GM23338 (cell line): ENCODE data around the gene MMP24OS. TPM values are rescaled to one million over a fixed set of nuclear protein-coding genes. Genes with fewer than 3 reads are reported as not detected.

ENCODE experiments used
- ATAC-seq: fragments of 200-7000 bp; cut with Tn5 transposase; 3 replicates; pipeline ENCODE4 v1.9.1; 2020
- DNase-seq: peaks from one replicate; pipeline ENCODE4 v3.0.0-alpha.2; 2015; ENCODE audit warnings: low spot score
- H2AFZ ChIP-seq: fragments of 200-600 bp; sonication (generic); 2 replicates; pipeline ENCODE4 v1.8.0; 2016; ENCODE audit warnings: antibody characterized with exemption, mild to moderate bottlenecking, moderate library complexity
- H3F3A ChIP-seq: fragments of 200-600 bp; sonication (generic); replicated peaks from 2 replicates; pipeline ENCODE4 v1.8.0; 2017; ENCODE audit warnings: antibody characterized with exemption, mixed run types, low read depth
- H3K27ac ChIP-seq: fragments of 200-600 bp; sonication (generic); 2 replicates; pipeline ENCODE4 v1.6.1; 2016; ENCODE audit warnings: low read depth
- H3K27me3 ChIP-seq: fragments of 200-600 bp; sonication (generic); 2 replicates; pipeline ENCODE4 v1.8.0; 2016; ENCODE audit warnings: mild to moderate bottlenecking, mixed run types, moderate library complexity; ENCODE audit not compliant: insufficient read depth
- H3K36me3 ChIP-seq: fragments of 200-600 bp; sonication (generic); 2 replicates; pipeline ENCODE4 v1.8.0; 2016; ENCODE audit warnings: mild to moderate bottlenecking; ENCODE audit not compliant: insufficient read depth
- H3K4me1 ChIP-seq: fragments of 200-600 bp; sonication (generic); 2 replicates; pipeline ENCODE4 v1.8.0; 2016; ENCODE audit warnings: mild to moderate bottlenecking, moderate library complexity; ENCODE audit not compliant: insufficient read depth
- H3K4me2 ChIP-seq: fragments of 200-600 bp; sonication (generic); 2 replicates; pipeline ENCODE4 v1.7.1; 2017; ENCODE audit warnings: mixed run types
- H3K4me3 ChIP-seq: fragments of 200-600 bp; sonication (generic); 2 replicates; pipeline ENCODE4 v1.6.1; 2016; ENCODE audit warnings: mixed run types
- H3K79me2 ChIP-seq: fragments of 200-600 bp; sonication (generic); replicated peaks from 2 replicates; pipeline ENCODE4 v1.8.0; 2017; ENCODE audit warnings: mild to moderate bottlenecking; ENCODE audit not compliant: insufficient read depth
- H3K9me2 ChIP-seq: fragments of 200-600 bp; sonication (generic); 2 replicates; pipeline ENCODE4 v1.8.0; 2017; ENCODE audit not compliant: insufficient read depth
- H4K20me1 ChIP-seq: fragments of 200-600 bp; sonication (generic); replicated peaks from 2 replicates; pipeline ENCODE4 v1.8.0; 2017; ENCODE audit warnings: mild to moderate bottlenecking; ENCODE audit not compliant: insufficient read depth
- H3K27ac Mint-ChIP-seq: 2 replicates; pipeline ENCODE4 v1.8.0; 2020; ENCODE audit warnings: inconsistent platforms, mild to moderate bottlenecking, moderate library complexity, mixed read lengths
- H3K27me3 Mint-ChIP-seq: 3 replicates; pipeline ENCODE4 v1.8.0; 2022; ENCODE audit warnings: low read depth, mild to moderate bottlenecking, moderate library complexity, mixed read lengths, inconsistent platforms; ENCODE audit not compliant: insufficient read depth, poor library complexity
- H3K36me3 Mint-ChIP-seq: 3 replicates; pipeline ENCODE4 v1.8.0; 2021; ENCODE audit warnings: low read depth, mild to moderate bottlenecking, inconsistent platforms, moderate library complexity, mixed read lengths
- H3K4me1 Mint-ChIP-seq: 3 replicates; pipeline ENCODE4 v1.8.0; 2020; ENCODE audit warnings: mild to moderate bottlenecking, inconsistent platforms, mixed read lengths
- H3K4me3 Mint-ChIP-seq: 3 replicates; pipeline ENCODE4 v1.8.0; 2021; ENCODE audit warnings: moderate library complexity, mild to moderate bottlenecking, inconsistent platforms, mixed read lengths
- H3K9me3 Mint-ChIP-seq: 3 replicates; pipeline ENCODE4 v1.8.0; 2020; ENCODE audit warnings: moderate library complexity, mild to moderate bottlenecking, inconsistent platforms, mixed read lengths
- CREB1 ChIP-seq: fragments of 250-450 bp; sonication (Bioruptor Pico); IDR thresholded peaks from 2 replicates; pipeline ENCODE4 v1.5.0; 2020; ENCODE audit warnings: low read depth, mild to moderate bottlenecking, moderate library complexity
- CTCF ChIP-seq, 2 experiments: fragments of 200-600 bp in 1 of 2; sonication (generic) in 1 of 2; conservative IDR thresholded peaks; 2 replicates each; pipeline versions ENCODE4 v1.5.1 to v1.6.1; 2016 to 2017; ENCODE audit warnings: antibody characterized with exemption in 2 of 2, low read depth in 2 of 2, mild to moderate bottlenecking in 2 of 2, moderate library complexity in 1 of 2
- ETS1 ChIP-seq: IDR thresholded peaks from 2 replicates; pipeline ENCODE4 v1.6.1; 2016; ENCODE audit warnings: antibody characterized with exemption
- EZH2 ChIP-seq: fragments of 200-600 bp; sonication (generic); IDR thresholded peaks from one replicate; pipeline ENCODE4 v1.8.0; 2017; ENCODE audit warnings: antibody characterized with exemption, mild to moderate bottlenecking, low read depth; ENCODE audit not compliant: unreplicated experiment
- EZH2phosphoT487 ChIP-seq: fragments of 200-600 bp; sonication (generic); IDR thresholded peaks from one replicate; pipeline ENCODE4 v1.8.1; 2018; ENCODE audit warnings: antibody characterized with exemption; ENCODE audit not compliant: unreplicated experiment
- JUNB ChIP-seq: IDR thresholded peaks from one replicate; pipeline ENCODE4 v1.6.1; 2016; ENCODE audit warnings: antibody characterized with exemption; ENCODE audit not compliant: unreplicated experiment
- NANOG ChIP-seq: IDR thresholded peaks from 2 replicates; pipeline ENCODE4 v1.6.1; 2016; ENCODE audit warnings: antibody characterized with exemption, borderline replicate concordance
- POLR2AphosphoS5 ChIP-seq: IDR thresholded peaks from 2 replicates; pipeline ENCODE4 v1.6.1; 2016; ENCODE audit warnings: antibody characterized with exemption, low read depth
- REST ChIP-seq: IDR thresholded peaks from one replicate; pipeline ENCODE4 v1.6.1; 2018; ENCODE audit warnings: antibody characterized with exemption; ENCODE audit not compliant: unreplicated experiment
- STAT1 ChIP-seq: IDR thresholded peaks from one replicate; pipeline ENCODE4 v1.6.1; 2016; ENCODE audit warnings: antibody characterized with exemption; ENCODE audit not compliant: unreplicated experiment
- ZNF114 ChIP-seq: fragments of 250-450 bp; sonication (Bioruptor Pico); IDR thresholded peaks from 2 replicates; pipeline ENCODE4 v1.5.0; 2020; ENCODE audit warnings: mild to moderate bottlenecking, moderate library complexity
- ZNF331 ChIP-seq: fragments of 250-450 bp; sonication (Bioruptor Pico); IDR thresholded peaks from 2 replicates; pipeline ENCODE4 v1.5.0; 2020; ENCODE audit warnings: low read depth, mild to moderate bottlenecking, moderate library complexity
- ZNF462 ChIP-seq: fragments of 250-450 bp; sonication (Bioruptor Pico); IDR thresholded peaks from 2 replicates; pipeline ENCODE4 v1.5.0; 2020; ENCODE audit warnings: mild to moderate bottlenecking, moderate library complexity
- polyA plus RNA-seq: library from polyadenylated mRNA; unstranded; fragments of >200 nt; fragmentation: Nextera tagmentation; extraction: Ambion mirVana; gene quantifications from 2 replicates; pipeline ENCODE4 v1.2.1, GENCODE V29; 2016
- total RNA-seq: library from RNA; depleted of rRNA; stranded (reverse); fragments of >200 nt; shearing (Covaris generic); gene quantifications from 2 replicates; pipeline ENCODE4 v1.2.3, GENCODE V29; 2014

MMP24OS gene
- total and polyA plus RNA-seq, 2 experiments from 2014 or later: 10.5 to 25.4 TPM

GRCh38 chr20:35240811-35241293 is 37.1 kb downstream of the MMP24OS start:
- peaks cover 7% of the 10 kb centered on the region for H3K27me3 Mint-ChIP-seq
- no peaks in the 10 kb centered on the region for H3K9me2 ChIP-seq
- no peaks in the 10 kb centered on the region for H3K36me3 ChIP-seq
- no peak overlapping the region for H3K27ac Mint-ChIP-seq
- H3K4me1 ChIP-seq: peaks cover 8% of the 10 kb centered on the region
- H3F3A ChIP-seq: no peaks in the 10 kb centered on the region
- no peaks in the 10 kb centered on the region for H3K79me2 ChIP-seq
- no peak overlapping the region for H3K4me2 ChIP-seq
- H3K9me3 Mint-ChIP-seq: no peaks in the 10 kb centered on the region
- DNase-seq: no peak
- no peak for TF ChIP-seq POLR2AphosphoS5
- no peak for TF ChIP-seq EZH2
- no peak for TF ChIP-seq STAT1
- TF ChIP-seq ZNF462 (CRISPR knock-in tag): no peak
- TF ChIP-seq JUNB: no peak
- no peak for TF ChIP-seq ZNF331
- TF ChIP-seq NANOG: no peak
- TF ChIP-seq REST: no peak
- no peak for TF ChIP-seq ETS1
- TF ChIP-seq ZNF114 (CRISPR knock-in tag): no peak
- no peak for TF ChIP-seq EZH2phosphoT487
- no peak for TF ChIP-seq CTCF (conservative IDR thresholded peaks at IDR 0.05; ENCODE audit: low read depth in 2 of 2)
- no peak for TF ChIP-seq CREB1 (CRISPR knock-in tag)
- no peak overlapping the region for H3K4me3 Mint-ChIP-seq
- H4K20me1 ChIP-seq: no peaks in the 10 kb centered on the region
- H3K36me3 Mint-ChIP-seq: no peaks in the 10 kb centered on the region
- ATAC-seq: peak; percentile 40; the same call in 2 of the 3 replicates
- H3K4me3 ChIP-seq: no peak overlapping the region
- no peak overlapping the region for H2AFZ ChIP-seq
- no peak overlapping the region for H3K27ac ChIP-seq
- no peaks in the 10 kb centered on the region for H3K27me3 ChIP-seq
- H3K4me1 Mint-ChIP-seq: peaks cover 10% of the 10 kb centered on the region; the same call in 2 of the 3 replicates
